Measurements from ENCODE around the gene EXT2.

Gene EXT2

DNA sequence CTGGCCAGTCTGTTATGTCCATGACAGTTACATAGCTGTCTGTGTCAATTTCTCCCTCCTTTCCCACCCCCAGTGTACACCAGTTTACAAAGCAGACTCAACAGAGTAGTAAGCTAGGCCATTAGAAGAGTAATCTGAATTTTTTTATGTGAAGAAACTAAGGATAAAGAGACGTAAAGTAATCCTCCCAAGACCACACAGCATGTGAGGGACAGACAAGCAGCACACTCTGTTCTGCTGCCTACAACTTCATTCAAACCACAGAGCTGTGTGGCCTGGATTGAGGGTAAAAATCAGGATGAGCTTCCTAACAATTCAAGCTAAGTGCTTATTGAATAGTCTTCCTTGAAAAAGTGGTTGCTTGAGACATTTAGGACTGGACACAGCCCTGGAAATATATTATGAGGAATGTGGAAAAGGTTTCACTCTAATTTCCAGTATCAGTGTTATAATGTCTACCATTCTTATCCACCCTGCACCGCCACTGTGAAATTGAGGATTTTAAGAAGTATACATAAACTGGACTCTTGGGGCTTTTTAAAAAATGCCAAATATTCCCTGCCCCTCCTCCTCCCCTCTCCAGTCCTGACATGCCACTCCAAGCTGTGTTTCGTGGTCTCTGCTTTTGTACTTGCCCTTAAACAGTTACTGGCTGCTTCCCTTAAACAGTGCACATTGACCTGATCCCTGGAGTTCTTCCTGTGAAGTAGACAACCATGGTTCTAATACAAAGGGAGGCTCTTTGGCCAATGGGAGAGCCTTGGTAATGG, 40.9 kb downstream of the EXT2 start:
- DNase-seq, result no peak

DNA sequence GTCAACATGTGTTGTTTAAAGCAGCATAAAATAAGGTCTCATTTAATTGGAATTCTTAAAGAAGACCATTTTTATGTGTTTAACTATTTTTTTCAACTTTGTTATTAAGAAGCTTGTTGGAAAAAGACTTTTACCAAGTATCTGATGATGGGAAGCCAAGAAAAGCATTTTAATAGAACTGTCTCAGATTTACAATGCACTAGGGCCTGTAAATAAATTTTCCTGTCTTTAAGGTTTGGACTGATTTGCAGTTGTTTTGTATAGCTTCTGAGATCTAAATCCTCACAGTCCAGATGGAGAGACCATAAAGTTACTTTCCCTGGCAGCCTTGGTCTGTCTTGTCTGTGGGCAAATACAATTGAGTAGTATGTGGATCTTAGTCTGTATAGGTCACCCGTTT, 41.6 kb downstream of the EXT2 start:
- no peak for DNase-seq

DNA sequence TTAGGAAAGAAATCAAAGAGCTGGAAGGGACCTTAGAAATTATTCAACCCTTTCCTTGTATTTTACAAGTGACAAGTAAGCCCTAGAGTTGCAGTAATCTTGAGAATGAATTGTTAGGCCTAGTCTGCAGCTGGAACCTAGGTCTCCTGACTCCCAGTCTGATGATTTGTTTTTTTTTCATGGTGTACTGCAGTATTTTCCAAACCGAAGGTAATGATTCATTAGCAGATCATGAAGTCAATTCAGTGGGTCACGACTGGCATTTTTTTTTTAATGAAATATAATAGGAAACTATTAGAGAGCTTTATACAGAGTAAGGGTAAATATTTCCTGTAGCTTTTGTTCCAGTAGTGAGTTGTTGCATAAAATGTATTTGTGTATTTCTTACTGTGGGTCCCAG, 42.8 kb downstream of the EXT2 start:
- peak; percentile 15 for DNase-seq

DNA sequence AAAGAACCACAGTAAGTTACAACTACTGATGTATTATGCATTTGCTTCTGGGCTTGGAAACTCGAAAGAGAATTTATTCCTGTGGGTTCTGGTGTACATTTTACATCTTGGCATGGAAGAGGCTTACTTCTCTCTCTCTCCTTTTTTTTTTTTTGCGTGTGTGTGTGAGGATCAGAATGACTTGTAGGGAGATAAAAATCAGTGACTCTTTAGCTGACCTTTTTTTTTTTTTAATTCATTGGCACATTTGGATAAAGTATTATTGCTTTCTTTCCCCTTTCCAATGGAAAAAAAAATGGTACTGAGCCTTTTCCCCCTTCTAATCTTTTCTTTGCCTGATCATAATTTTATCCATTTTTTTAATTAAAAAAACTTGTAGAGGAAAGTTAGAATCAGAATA, 43.5 kb downstream of the EXT2 start:
- no peak for DNase-seq

DNA sequence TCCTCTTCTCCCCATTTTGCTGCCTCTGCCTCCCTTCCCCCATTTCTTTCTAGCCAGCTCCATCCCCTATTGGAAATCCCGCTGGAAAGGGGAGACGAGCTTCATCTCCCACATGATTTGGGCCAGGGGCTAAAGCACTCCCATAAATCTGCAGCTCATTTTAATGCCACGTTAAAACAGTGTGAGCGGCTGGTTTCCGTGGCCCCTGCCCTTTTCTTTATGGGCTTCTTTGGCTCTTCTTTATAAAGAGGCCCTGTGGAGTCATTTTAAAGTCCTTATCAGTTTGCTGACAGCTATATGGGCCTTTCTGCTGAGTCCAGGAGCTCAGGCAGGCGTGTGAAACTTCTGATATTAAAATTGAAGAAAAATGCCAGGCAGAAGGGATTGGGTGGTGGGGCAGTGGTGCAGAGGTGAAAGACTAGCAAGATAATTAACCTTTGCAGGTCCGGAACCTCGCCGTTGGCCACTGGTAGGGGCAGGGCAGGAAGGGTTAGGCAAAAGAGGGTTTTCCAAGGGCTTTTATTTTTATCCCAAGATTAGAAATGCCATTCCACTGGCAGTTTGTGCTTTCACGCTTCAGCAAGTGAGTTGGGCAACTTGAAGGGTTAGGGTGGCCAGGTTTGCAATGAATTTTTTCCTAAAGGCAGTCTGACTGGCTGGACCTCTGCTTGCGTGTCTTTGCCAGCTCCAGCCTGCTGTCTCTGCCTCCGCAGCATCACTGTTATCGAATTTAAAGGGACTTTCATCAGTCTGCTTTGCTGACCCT, 44.3 kb downstream of the EXT2 start:
- DNase-seq, result no peak

DNA sequence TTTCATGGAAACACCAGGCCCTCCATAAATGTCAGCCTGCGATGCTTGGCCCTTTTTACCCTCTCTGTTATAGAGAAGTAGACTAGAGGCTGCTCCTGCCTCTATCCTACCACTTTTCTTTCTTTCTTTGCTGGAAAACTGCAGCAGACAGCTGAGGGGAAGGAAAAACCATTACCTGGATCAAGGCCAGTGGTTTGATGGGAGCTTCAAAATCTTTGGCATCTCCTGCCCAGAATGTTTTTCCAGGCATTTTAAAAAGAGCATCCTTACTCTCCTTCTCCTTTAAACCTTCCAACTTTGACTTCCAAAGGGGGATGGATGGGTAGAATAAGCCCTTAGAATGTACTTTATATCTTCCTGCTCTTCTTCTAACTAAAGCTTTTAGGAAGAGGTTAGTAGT, 44.9 kb downstream of the EXT2 start:
- no peak for DNase-seq

DNA sequence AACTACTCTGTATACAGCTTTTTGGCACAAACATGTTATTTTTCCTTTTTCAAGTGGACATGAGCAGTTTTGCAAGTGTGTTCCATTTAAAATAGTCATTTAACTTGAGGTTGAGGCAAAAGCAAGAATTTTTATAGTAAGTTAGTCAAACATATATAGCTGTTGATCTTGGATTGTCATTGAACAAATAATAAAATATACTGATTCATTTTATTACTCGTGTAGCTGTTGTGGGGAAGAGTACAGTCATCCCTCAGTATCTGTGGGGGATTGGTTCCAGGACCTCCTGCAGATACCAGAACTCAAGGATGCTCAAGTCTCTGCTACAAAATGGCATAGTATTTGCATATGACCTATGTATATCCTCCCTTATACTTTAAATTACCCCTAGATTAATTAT, 45.3 kb downstream of the EXT2 start:
- no peak for DNase-seq

DNA sequence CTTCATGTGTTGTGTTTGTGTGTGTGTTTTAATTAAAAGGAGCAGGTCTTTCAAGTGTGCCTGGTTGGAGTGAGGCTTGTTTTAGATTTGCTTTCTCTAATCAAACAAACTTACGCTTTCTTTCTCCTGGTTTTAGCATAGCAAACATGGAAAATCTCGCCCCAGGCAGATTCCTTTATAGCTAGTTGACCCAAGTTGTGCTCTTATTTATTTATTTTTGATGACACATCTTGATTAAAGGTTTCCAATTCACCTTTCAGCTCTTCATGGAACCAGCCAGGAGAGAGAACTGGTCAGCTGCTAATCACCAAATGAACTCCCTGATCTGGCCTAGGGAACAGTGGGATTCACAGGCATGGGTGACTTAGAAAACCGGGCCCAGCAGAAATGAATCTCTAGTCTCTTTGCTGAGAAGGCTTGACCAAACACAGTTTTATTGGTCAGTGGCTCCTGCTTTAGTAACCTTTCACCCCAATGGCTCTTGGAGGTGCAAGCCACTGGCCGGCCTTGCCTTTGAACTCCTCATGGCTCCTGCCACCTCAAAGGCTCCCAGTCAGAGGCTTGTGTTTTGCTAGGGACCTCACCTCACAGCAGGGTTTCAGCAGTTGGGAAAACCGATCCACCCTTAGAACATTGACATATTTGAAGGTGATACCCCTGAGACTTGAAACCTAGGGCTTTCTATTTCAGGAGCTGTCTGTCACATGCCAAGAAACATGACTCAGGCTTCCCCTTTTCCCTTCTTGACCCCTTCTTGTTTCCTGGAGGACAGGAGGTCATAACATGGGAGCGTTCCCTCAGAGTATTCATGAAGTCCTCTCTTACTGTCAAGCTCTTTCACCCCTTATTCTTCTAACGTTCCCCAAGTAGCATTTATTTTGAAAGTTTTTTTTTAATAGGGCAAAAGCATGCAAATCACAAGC, 48.8 kb downstream of the EXT2 start:
- no peak for DNase-seq

DNA sequence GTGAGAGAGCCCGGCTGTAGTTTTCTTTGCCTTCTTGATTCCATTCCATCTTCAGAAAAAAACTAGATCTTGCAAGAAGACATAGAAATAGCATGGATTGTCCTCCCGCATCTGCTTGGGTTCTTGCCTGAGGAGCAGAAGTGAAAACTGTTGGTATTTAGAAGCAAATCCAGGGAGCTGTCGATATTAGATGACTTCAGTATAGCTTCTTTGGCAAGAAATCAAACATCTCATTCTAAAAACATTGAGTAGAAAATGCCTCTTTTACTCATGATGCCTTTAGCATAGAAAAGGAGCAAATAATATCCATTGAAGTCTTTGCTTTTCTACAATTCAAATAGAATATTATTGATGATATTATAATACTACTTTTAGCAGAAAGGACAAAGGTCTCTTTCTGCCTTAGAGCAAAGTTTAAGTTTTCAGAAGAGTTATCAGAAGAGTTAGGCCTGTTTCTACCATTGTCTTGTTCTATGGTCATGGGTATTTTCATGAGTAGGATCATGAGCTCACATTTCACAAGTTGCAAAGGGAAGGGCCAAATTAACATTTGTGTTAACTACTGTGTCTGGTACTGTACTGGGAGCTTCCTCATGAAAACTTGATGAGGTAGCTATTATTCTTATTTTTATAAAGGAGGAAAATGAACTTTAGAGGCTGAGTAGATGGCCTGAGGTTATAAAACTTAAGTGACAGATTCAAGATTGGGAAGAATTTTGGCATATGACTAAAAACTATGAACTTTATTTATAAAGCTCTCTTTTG, 49.7 kb downstream of the EXT2 start:
- DNase-seq, result no peak

DNA sequence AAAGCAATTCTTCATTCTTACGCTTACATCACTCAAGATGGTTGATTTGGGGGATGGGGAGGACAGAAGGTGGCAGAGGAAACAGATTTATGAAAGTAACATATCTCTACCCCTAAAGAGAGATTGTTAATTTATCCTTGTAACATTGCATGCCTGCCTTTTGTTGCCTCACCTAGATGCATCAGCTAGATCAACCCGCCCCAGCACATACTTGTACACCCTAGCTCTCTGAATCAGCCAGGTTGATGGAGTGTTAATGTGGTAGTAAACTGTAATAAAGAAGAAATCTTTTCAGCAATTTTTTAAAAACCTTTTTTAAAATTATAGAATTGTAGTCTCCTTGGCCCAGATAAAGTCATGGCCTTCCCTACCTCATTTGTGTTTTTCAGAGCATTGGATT, 51.5 kb downstream of the EXT2 start:
- no peak for DNase-seq

DNA sequence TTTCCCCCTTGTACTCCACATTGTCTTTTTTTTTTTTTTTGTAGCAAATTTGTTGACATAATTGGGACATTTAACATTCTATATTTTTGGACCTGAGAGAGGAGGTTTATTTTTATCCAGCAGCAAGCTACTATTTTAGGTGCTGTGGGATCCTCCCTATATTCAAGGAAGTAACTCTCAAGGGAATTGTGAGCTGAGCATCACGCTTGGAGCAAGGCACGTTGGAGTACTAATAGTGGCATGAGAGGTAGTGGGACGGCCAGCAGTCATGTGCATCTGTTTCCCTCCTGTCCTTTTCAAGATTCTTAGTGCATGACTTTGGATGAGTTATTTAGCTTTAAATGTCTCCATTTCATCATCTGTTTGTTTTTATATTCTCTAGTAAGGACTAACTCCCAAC, 52.3 kb downstream of the EXT2 start:
- no peak for DNase-seq

DNA sequence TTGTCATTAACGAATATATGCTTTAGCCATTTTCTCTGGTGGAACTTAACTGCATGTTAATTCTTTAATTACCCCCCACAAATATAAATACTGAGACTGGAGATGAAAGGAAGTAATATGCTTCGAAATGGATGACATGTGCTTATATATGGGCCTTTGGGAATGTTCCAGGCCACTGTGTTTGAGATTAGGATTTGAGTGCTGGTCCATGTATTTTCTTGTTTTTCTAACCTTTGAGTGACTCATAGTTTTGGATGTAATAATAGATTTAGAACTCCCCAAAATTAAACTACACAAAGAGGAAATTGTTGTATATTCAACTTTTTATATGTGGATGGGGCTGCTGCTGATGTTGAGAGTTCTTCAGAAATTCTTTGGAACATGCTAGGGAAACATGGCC, 54.2 kb downstream of the EXT2 start:
- DNase-seq, result no peak

DNA sequence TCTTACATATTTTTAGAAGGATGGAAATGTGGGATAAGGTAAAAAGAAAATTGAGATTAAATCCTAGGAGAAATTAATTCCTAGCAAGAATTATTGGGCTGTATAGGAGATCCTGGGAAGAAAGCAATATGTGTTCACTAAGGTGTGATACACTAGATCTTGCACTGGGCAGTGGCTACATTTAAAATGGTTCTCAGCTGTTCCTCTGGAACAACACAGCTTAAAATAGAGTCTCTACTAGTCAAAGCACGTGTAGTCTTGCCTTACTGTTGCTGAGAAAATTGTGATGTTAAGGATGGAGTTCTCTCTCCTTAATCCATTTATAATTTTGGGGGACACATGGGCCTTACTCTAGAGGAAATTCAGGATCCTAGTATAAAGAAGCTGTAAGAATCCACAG, 54.9 kb downstream of the EXT2 start:
- no peak for DNase-seq

DNA sequence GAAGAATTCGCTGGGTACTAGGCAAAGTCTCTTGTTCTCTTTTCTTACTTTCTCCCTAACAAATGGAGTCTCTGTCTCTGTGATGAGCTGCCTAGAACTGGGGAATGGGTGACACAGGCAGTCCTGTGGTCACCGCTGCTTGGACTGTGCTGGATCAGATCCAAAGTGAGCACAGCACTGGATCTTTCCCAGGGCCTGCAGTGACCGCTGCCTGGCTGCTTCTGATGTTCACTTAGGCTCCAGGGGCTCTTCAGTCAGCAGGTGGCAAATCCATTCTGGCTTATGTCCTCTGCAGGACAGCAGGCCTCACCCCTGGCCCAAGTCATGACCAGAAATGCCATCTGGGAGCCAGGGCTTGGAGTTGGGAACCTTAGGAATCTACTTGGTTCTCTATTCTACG, 61.5 kb downstream of the EXT2 start:
- DNase-seq, result no peak

DNA sequence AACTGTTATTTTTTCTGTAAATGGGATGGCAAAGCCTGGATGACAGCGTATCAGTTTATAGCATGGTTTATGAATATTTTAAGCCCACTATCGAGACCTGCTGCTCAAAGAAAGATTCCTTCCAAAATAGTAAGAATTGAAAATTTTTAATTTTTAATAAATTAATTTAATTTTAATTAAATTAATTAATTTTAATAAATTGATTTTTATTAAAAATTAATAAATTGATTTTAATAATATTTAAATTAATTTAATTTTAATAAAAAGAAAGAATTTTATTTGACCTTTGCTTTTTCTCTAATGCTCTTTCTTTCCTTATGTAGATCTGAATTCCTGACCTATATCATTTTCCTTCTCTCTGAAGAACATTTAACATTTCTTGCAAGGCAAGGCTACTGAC, 62.9 kb downstream of the EXT2 start:
- no peak for DNase-seq

DNA sequence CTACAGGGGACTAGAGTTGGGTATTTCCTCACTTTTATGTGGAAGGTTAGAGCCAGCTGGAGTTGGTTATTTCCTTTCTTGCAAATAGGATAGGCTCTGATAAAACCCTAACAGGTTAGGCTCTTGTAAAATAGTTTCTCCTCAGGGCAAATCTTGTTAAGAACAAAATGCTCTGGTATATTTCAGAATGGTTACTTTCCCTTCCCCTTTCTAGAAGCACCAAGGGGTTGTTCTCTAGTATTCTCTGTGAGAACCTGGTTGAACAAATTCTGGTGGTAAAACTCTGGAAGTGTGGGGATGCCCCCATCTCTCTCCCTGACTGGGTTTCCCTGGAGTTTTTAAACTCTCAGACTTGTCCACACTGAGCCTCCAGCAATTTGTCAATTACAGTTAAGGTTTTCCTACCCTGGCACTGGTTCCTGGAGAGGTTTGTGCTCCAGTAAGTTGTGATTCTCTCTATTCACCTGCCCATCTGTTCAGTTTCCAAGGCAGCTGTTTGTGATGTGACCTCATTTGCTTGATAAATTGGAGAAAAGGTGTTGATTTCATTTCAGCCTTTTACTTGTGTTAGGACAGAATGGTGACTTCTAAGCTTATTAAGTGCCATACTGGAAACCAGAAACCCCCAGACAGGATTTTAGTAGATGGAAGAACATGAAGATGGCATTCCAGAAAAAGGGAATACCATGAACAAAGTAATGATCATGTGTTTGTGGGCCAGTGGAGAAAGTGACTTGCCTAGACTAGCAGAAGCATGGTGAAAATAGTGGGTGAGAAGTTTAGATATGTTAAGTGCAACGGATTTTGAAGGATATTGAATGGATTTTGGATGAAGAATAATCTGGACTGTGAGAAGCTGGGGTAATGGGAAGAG, 64.6 kb downstream of the EXT2 start:
- no peak for DNase-seq

DNA sequence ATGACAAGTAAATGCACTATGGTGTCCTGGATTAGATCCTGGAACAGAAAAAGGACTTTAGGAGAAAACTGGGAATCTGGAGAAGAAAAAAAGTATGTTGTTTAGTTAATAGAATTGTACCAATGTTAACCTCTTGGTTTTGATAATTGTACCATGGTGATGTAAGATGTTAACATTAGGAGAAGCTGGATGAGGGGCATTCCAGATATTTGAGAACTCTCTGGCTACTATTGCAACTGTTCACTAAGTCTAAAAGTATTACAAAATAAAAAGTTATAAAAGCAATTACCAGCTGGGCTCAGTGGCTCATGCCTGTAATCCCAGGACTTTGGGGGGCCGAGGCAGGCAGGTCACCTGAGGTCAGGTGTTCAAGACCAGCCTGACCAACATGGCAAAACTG, 66.5 kb downstream of the EXT2 start:
- DNase-seq, result no peak

DNA sequence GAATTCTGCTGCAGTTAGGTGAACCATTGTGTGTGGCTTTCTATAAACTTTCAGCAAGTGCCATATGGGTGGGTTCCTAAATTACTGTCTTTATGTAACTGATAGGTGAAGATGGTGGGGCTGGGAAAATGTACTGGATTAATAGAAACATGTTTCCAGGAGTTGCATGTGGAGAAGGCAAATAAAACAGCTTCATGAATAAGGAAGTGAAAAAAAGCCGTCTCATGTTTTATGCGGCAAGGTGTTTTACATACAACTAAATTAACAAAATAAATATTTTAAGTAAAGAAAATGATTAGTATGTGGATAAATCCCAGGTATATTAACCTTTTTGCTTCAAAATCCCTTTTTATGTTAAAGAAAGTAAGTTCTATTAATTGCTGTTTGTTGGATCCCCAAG, 67.2 kb downstream of the EXT2 start:
- DNase-seq, result no peak

DNA sequence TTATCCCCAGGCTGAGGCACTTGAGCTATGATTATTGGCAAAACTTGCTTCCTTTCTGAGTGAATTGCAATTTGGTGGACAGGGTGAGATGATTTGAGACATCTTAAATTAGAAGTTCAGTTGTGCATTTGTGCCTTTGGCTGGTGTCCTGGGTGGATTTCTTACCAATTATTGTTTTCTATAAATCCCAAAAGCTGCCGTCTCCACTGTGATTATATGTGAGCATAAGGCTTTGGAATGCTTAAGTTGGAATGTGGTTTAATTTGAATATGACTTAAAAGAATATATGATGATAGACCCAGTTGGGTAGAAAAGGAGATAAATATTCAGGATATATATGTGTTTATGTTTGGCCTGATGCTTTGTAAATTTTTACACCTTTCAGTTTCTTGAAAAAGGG, 70.0 kb downstream of the EXT2 start:
- no peak for DNase-seq

DNA sequence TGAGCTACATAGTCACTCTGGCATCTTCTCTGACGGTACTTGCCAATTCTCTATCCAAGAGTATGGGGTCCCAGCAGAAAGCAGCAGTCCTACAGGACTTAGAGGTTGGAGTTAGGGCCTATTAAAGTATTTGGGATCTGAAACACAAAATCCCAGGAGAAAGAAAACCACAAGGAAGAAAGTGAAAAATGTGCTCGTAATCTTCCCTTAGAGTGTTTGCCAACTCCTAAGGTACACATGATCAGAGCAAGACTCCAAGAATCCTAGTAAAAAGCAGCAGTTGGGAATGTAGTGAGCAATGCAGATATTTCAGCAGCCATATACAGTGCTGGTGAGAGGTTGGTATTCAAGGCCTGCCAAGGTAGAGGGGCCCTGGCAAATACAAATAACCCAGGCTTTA, 71.6 kb downstream of the EXT2 start:
- no peak for DNase-seq

DNA sequence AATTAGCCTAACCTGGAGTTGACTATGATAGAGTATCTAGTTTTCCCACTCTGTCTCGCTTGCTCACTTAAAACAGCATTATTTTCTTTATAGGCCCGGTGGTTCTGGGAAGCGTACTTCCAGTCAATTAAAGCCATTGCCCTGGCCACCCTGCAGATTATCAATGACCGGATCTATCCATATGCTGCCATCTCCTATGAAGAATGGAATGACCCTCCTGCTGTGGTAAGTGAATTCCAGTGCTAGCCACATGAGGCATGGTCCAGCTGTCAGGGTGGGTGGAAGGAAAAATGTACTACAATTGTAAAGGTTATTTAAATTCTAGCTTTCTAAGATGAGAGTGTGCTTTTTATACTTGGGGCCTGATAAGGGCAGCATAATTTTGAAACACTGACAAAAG, 76.0 kb downstream of the EXT2 start:
- no peak for DNase-seq

DNA sequence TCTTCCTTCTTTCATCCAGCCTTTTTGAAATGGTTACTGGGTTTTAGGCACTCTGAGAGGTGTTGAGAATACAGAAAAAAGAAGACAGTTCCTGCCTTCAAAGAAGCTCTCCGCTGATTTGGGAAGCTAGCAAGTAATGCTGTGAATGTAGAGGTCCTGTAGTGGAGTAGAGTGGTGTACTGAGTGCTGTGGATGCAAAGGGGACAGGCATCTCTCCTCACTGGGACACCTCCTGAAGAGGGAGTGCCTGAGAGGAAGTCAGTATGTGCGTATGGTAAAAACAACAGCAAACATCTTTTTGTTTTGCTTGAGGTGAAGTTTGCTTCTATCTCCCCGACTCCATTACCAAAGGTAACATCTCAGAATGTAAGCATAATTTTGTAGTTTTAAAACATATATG, 77.5 kb downstream of the EXT2 start:
- DNase-seq, result no peak
